ENCODE data around the gene MEN1. TPM values are rescaled to one million over a fixed set of nuclear protein-coding genes. Genes with fewer than 3 reads are reported as not detected.
"Not testable (repeated sequence)": the region's sequence is repeated elsewhere in the genome, so short reads cannot be mapped to it uniquely, and the experiment has no call there.

Gene MEN1
- total RNA-seq, 1 experiment from 2014 or later, result 5.3 TPM

GRCh38 chr11:64848214-64848825 lies 38.0 kb upstream of the MEN1 start:
- no peak for DNase-seq (ENCODE audit: low read depth)
- in situ Hi-C loops (cut with HindIII; ENCODE audit: low pct_unique_long_range_greater_than_20kb, low sequenced_read_pairs), result no loop called here

GRCh38 chr11:64846998-64847666 lies 36.8 kb upstream of the MEN1 start:
- in situ Hi-C loops (cut with HindIII; ENCODE audit: low pct_unique_long_range_greater_than_20kb, low sequenced_read_pairs), result no loop called here

GRCh38 chr11:64845776-64846129 lies 35.4 kb upstream of the MEN1 start:
- DNase-seq (ENCODE audit: low read depth); in situ Hi-C loops (cut with HindIII; ENCODE audit: low pct_unique_long_range_greater_than_20kb, low sequenced_read_pairs): not testable (repeated sequence)

More at GRCh38 chr11:64846998-64847666, 36.8 kb upstream of the MEN1 start:
- DNase-seq (ENCODE audit: low read depth), result peak; percentile 74

- no peak for DNase-seq (ENCODE audit: low read depth)
- in situ Hi-C loops (cut with HindIII; ENCODE audit: low pct_unique_long_range_greater_than_20kb, low sequenced_read_pairs), result no loop called here
These were observed 34.9 kb upstream of the MEN1 start for GRCh38 chr11:64845129-64845775.

GRCh38 chr11:64844330-64845128 lies 34.2 kb upstream of the MEN1 start, which contains the start of gene CDC42BPG:
Gene CDC42BPG (minus strand): TSS chr11:64844653. CDS start chr11:64844569, 84 bp downstream.
- in situ Hi-C loops (cut with HindIII; ENCODE audit: low pct_unique_long_range_greater_than_20kb, low sequenced_read_pairs), result no loop called here

GRCh38 chr11:64843686-64844329 lies 33.5 kb upstream of the MEN1 start:
- in situ Hi-C loops (cut with HindIII; ENCODE audit: low pct_unique_long_range_greater_than_20kb, low sequenced_read_pairs), result no loop called here
- no peak for DNase-seq (ENCODE audit: low read depth)

More at GRCh38 chr11:64844330-64845128, 34.2 kb upstream of the MEN1 start, which contains the start of gene CDC42BPG:
- DNase-seq (ENCODE audit: low read depth), result no peak

- in situ Hi-C loops (cut with HindIII; ENCODE audit: low pct_unique_long_range_greater_than_20kb, low sequenced_read_pairs), result no loop called here
- DNase-seq (ENCODE audit: low read depth), result peak; percentile 56
These were observed 32.7 kb upstream of the MEN1 start for GRCh38 chr11:64842851-64843685.

GRCh38 chr11:64842366-64842759 lies 32.0 kb upstream of the MEN1 start:
- DNase-seq (ENCODE audit: low read depth), result no peak
- in situ Hi-C loops (cut with HindIII; ENCODE audit: low pct_unique_long_range_greater_than_20kb, low sequenced_read_pairs), result no loop called here

- in situ Hi-C loops (cut with HindIII; ENCODE audit: low pct_unique_long_range_greater_than_20kb, low sequenced_read_pairs), result no loop called here
- no peak for DNase-seq (ENCODE audit: low read depth)
These were observed 31.4 kb upstream of the MEN1 start for GRCh38 chr11:64841592-64842365.

GRCh38 chr11:64839887-64840782 lies 29.8 kb upstream of the MEN1 start:
- no peak for DNase-seq (ENCODE audit: low read depth)
- in situ Hi-C loops (cut with HindIII; ENCODE audit: low pct_unique_long_range_greater_than_20kb, low sequenced_read_pairs), result no loop called here

GRCh38 chr11:64839335-64839734 lies 29.0 kb upstream of the MEN1 start:
- no peak for DNase-seq (ENCODE audit: low read depth)
- in situ Hi-C loops (cut with HindIII; ENCODE audit: low pct_unique_long_range_greater_than_20kb, low sequenced_read_pairs), result no loop called here

GRCh38 chr11:64838600-64839334 lies 28.4 kb upstream of the MEN1 start:
- DNase-seq (ENCODE audit: low read depth), result no peak
- in situ Hi-C loops (cut with HindIII; ENCODE audit: low pct_unique_long_range_greater_than_20kb, low sequenced_read_pairs), result no loop called here

GRCh38 chr11:64837887-64838351 lies 27.6 kb upstream of the MEN1 start:
- DNase-seq (ENCODE audit: low read depth), result no peak

GRCh38 chr11:64836448-64837072 lies 26.2 kb upstream of the MEN1 start:
- in situ Hi-C loops (cut with HindIII; ENCODE audit: low pct_unique_long_range_greater_than_20kb, low sequenced_read_pairs), result no loop called here
- no peak for DNase-seq (ENCODE audit: low read depth)

More at GRCh38 chr11:64837887-64838351, 27.6 kb upstream of the MEN1 start:
- in situ Hi-C loops (cut with HindIII; ENCODE audit: low pct_unique_long_range_greater_than_20kb, low sequenced_read_pairs), result no loop called here

Measured in Caki2 (cell line).